Endothelial cell of umbilical vein (primary cell): ENCODE measurements around the gene KCNAB2. TPM values are rescaled to one million over a fixed set of nuclear protein-coding genes. Genes with fewer than 3 reads are reported as not detected.

ENCODE experiments used
- BruUV-seq: library from RNA; stranded (reverse); fragments of 400-500 nt; replicated peaks from 2 replicates; lab custom pipeline; 2021; lab: Mats Ljungman, UMichigan
- CTCF ChIA-PET: fragments of 300-600, 350-600 bp; sonication (Branson Sonifier 250); formaldehyde crosslinking; loops from one replicate; lab custom pipeline; 2021; ENCODE audit warnings: antibody characterized with exemption, inconsistent platforms; lab: Charles Lee
- POLR2A ChIA-PET: fragments of 300-600, 350-600 bp; sonication (Branson Sonifier 250); formaldehyde crosslinking; loops from one replicate; lab custom pipeline; 2021; ENCODE audit warnings: antibody characterized with exemption, inconsistent platforms; lab: Charles Lee
- DNase-seq: peaks from one replicate; pipeline ENCODE4 v3.0.0-alpha.2; 2011; ENCODE audit warnings: low read depth, low spot score
- FAIRE-seq: peaks from 2 replicates; lab custom pipeline; 2011; peaks lifted over from hg19 to GRCh38; lab: Jason Lieb, UNC
- H2AFZ ChIP-seq: 2 replicates; pipeline ENCODE4 v1.6.0; 2012; ENCODE audit warnings: low read depth, low read length, control low read depth, inconsistent platforms
- H3K27ac ChIP-seq: 2 replicates; pipeline ENCODE4 v1.5.1; 2011; ENCODE audit warnings: low read depth, mild to moderate bottlenecking, control low read depth, low read length, moderate library complexity; ENCODE audit not compliant: insufficient read depth
- H3K27me3 ChIP-seq, 2 experiments: 2 replicates each; pipeline versions ENCODE4 v1.6.0 to v1.6.1; 2011; ENCODE audit warnings: low read length in 2 of 2, mixed read lengths in 1 of 2; ENCODE audit not compliant: control insufficient read depth in 2 of 2, insufficient read depth in 2 of 2
- H3K36me3 ChIP-seq, 2 experiments: 2 replicates in 1 of 2; 3 replicates in 1 of 2; pipeline ENCODE4 v1.5.1; 2011; ENCODE audit warnings: low read length in 2 of 2, mild to moderate bottlenecking in 1 of 2, moderate library complexity in 1 of 2; ENCODE audit not compliant: control insufficient read depth in 2 of 2, insufficient read depth in 2 of 2; ENCODE audit errors: extremely low read depth in 1 of 2
- H3K4me1 ChIP-seq: 3 replicates; pipeline ENCODE4 v1.5.1; 2011; ENCODE audit warnings: mild to moderate bottlenecking, low read length; ENCODE audit not compliant: control insufficient read depth, insufficient read depth; ENCODE audit errors: extremely low read depth
- H3K4me2 ChIP-seq: 2 replicates; pipeline ENCODE4 v1.6.1; 2011; ENCODE audit warnings: low read length, control low read depth, mixed read lengths; ENCODE audit not compliant: insufficient read depth
- H3K4me3 ChIP-seq, 3 experiments: fragments of 200-600 bp in 1 of 3; sonication (generic), shearing (Covaris generic) in 1 of 3; replicated peaks in 1 of 3; 2 replicates each; pipeline ENCODE4 v1.5.1; 2011 to 2016; ENCODE audit warnings: control low read depth in 3 of 3, low read length in 3 of 3, mild to moderate bottlenecking in 2 of 3, inconsistent platforms in 1 of 3, low read depth in 1 of 3, moderate library complexity in 1 of 3; ENCODE audit not compliant: insufficient read depth in 1 of 3
- H3K79me2 ChIP-seq: 2 replicates; pipeline ENCODE4 v1.6.0; 2012; ENCODE audit warnings: low read length, inconsistent platforms; ENCODE audit not compliant: control insufficient read depth, insufficient read depth
- H3K9ac ChIP-seq: replicated peaks from 2 replicates; pipeline ENCODE3; 2011; ENCODE audit warnings: low read length, control low read depth; ENCODE audit not compliant: insufficient read depth; ENCODE audit errors: extremely low read depth
- H3K9me1 ChIP-seq: replicated peaks from 3 replicates; pipeline ENCODE4 v1.6.0; 2011; ENCODE audit warnings: mild to moderate bottlenecking, low read length; ENCODE audit not compliant: control insufficient read depth, insufficient read depth; ENCODE audit errors: extremely low read depth
- H3K9me3 ChIP-seq: replicated peaks from 2 replicates; pipeline ENCODE4 v1.5.1; 2012; ENCODE audit warnings: low read length, inconsistent platforms; ENCODE audit not compliant: control insufficient read depth, insufficient read depth
- H4K20me1 ChIP-seq: replicated peaks from 2 replicates; pipeline ENCODE3; 2011; ENCODE audit warnings: mild to moderate bottlenecking, low read length; ENCODE audit not compliant: control insufficient read depth, insufficient read depth; ENCODE audit errors: extremely low read depth
- EZH2 ChIP-seq: IDR thresholded peaks from 2 replicates; pipeline ENCODE4 v1.6.1; 2012; ENCODE audit warnings: borderline replicate concordance, low read depth, mild to moderate bottlenecking, moderate library complexity, low read length, inconsistent platforms; ENCODE audit not compliant: severe bottlenecking
- FOS ChIP-seq: IDR thresholded peaks from 2 replicates; pipeline ENCODE4 v1.6.1; 2011; ENCODE audit warnings: mild to moderate bottlenecking, low read length, moderate library complexity, borderline replicate concordance; ENCODE audit not compliant: insufficient read depth
- GATA2 ChIP-seq: IDR thresholded peaks from 2 replicates; pipeline ENCODE4 v1.7.0; 2011; ENCODE audit warnings: low read depth, mild to moderate bottlenecking, moderate library complexity, mixed read lengths, low read length; ENCODE audit not compliant: insufficient read length, insufficient read depth
- JUN ChIP-seq: IDR thresholded peaks from 2 replicates; pipeline ENCODE4 v1.6.1; 2011; ENCODE audit warnings: borderline replicate concordance, low read depth; ENCODE audit not compliant: insufficient read length, insufficient read depth
- MYC ChIP-seq: IDR thresholded peaks from one replicate; pipeline ENCODE4 v1.6.1; 2011; ENCODE audit warnings: mild to moderate bottlenecking, low read depth, low read length
- POLR2A ChIP-seq: IDR thresholded peaks from 2 replicates; pipeline ENCODE4 v1.6.1; 2012; ENCODE audit warnings: low read depth, mild to moderate bottlenecking, control low read depth, low read length
- POLR2AphosphoS5 ChIP-seq: IDR thresholded peaks from 2 replicates; pipeline ENCODE4 v1.6.1; 2012; ENCODE audit warnings: low read depth, mild to moderate bottlenecking, control low read depth, low read length, moderate library complexity; ENCODE audit not compliant: insufficient read depth
- dilution Hi-C: fragments of 300-500 bp; cut with MboI; formaldehyde crosslinking; loops from one replicate; pipeline ENCODE4 v1.15.0; 2019; ENCODE audit warnings: low sequenced_read_pairs; ENCODE audit not compliant: extremely low pct_ligation_motif_present
- intact Hi-C: fragments of 100-400 bp; cut with micrococcal nuclease; formaldehyde crosslinking; loops from one replicate; pipeline ENCODE4 v1.10.0; 2022
- polyA plus RNA-seq, 4 experiments: library from polyadenylated mRNA; depleted of rRNA in 3 of 4; stranded (reverse) in 3 of 4; unstranded in 1 of 4; fragments of >200 nt; gene quantifications; 2 replicates each; pipeline versions ENCODE4 v1.2.1 to v1.2.3, GENCODE V29; 2011 to 2012; ENCODE audit warnings: missing spikeins in 1 of 4
- total RNA-seq: library from RNA; stranded (reverse); gene quantifications from 2 replicates; pipeline ENCODE4 v1.2.3, GENCODE V29; 2021
- TF ChIP-seq, protein P1 (sequence below): IDR thresholded peaks from 2 replicates; pipeline ENCODE4 v1.6.1; 2011; ENCODE audit not compliant: insufficient read depth, insufficient read length
- TF ChIP-seq, protein P2 (sequence below), 2 donors: IDR thresholded peaks; 1 replicate in 1 of 2; 2 replicates in 1 of 2; pipeline ENCODE4 v1.5.1; 2011; ENCODE audit warnings: low read length in 2 of 2, mild to moderate bottlenecking in 2 of 2, moderate library complexity in 2 of 2, control low read depth in 1 of 2, inconsistent platforms in 1 of 2, low read depth in 1 of 2; ENCODE audit not compliant: insufficient read depth in 1 of 2; ENCODE audit errors: extremely low read depth in 1 of 2

Gene KCNAB2
- total and polyA plus RNA-seq, 2 donors (not counting 3 experiments of a cell fraction or from before 2014, with no cell fraction given): 2.4 to 3.8 TPM

DNA sequence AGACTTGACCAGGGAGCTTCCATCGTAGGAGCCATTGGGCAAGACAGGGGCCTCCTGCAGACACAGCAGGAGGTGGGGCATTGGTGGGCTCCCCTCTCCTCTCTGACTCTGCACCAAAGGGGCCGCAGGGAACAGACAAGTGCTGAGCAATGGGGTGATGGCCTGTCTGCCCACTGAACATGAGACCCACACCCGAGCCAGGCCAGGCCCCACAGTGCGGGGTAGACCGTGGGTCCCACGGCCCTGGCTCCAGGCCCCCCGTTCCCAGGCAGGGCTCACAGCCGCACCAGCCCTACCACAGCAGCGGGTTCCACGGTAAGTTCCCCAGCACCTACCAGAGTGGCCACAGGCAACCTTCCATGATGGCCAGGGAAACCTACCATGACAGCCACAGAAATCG lies 88.5 kb downstream of the KCNAB2 start:
- Histone ChIP-seq H3K9me3 (no peaks in the 10 kb centered on the region), H2AFZ (no peak overlapping the region), H3K27me3 (no peaks in the 10 kb centered on the region), H4K20me1 (no peaks in the 10 kb centered on the region), H3K79me2 (no peaks in the 10 kb centered on the region), H3K27ac (no peak overlapping the region), H3K36me3 (no peaks in the 10 kb centered on the region), H3K9me1 (no peaks in the 10 kb centered on the region), H3K4me2 (no peak overlapping the region), H3K9ac (no peak overlapping the region), H3K4me3 (no peak overlapping the region), H3K4me1 (no peaks in the 10 kb centered on the region)
- BruUV-seq: no TSS peak
- DNase-seq (no peak), FAIRE-seq (no peak)
- ChIA-PET CTCF (no interaction called here), POLR2A (no interaction called here)
- intact Hi-C loops (no loop called here), dilution Hi-C loops (no loop called here)
- TF ChIP-seq EZH2 (no peak), FOS (no peak), POLR2A (no peak), JUN (no peak), POLR2AphosphoS5 (no peak), GATA2 (no peak), MYC (no peak)
- TF ChIP-seq, protein P1, sequence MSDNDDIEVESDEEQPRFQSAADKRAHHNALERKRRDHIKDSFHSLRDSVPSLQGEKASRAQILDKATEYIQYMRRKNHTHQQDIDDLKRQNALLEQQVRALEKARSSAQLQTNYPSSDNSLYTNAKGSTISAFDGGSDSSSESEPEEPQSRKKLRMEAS: no peak
- TF ChIP-seq, protein P2, sequence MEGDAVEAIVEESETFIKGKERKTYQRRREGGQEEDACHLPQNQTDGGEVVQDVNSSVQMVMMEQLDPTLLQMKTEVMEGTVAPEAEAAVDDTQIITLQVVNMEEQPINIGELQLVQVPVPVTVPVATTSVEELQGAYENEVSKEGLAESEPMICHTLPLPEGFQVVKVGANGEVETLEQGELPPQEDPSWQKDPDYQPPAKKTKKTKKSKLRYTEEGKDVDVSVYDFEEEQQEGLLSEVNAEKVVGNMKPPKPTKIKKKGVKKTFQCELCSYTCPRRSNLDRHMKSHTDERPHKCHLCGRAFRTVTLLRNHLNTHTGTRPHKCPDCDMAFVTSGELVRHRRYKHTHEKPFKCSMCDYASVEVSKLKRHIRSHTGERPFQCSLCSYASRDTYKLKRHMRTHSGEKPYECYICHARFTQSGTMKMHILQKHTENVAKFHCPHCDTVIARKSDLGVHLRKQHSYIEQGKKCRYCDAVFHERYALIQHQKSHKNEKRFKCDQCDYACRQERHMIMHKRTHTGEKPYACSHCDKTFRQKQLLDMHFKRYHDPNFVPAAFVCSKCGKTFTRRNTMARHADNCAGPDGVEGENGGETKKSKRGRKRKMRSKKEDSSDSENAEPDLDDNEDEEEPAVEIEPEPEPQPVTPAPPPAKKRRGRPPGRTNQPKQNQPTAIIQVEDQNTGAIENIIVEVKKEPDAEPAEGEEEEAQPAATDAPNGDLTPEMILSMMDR (IDR thresholded peaks at IDR 0.05; ENCODE audit: extremely low read depth in 1 of 2, insufficient read depth in 1 of 2, low read depth in 1 of 2, low read length in 2 of 2): no peak
